GM23338 (cell line): ENCODE data around the gene PRSS57. TPM values are rescaled to one million over a fixed set of nuclear protein-coding genes. Genes with fewer than 3 reads are reported as not detected.
A peak's percentile ranks its signal among the peaks of the same experiment; 100 is the strongest.
"Not testable (repeated sequence)": the region's sequence is repeated elsewhere in the genome, so short reads cannot be mapped to it uniquely, and the experiment has no call there.

Source experiments
- ATAC-seq: fragments of 200-7000 bp; cut with Tn5 transposase; 3 replicates; pipeline ENCODE4 v1.9.1; 2020
- DNase-seq: peaks from one replicate; pipeline ENCODE4 v3.0.0-alpha.2; 2015; ENCODE audit warnings: low spot score
- H2AFZ ChIP-seq: fragments of 200-600 bp; sonication (generic); 2 replicates; pipeline ENCODE4 v1.8.0; 2016; ENCODE audit warnings: antibody characterized with exemption, mild to moderate bottlenecking, moderate library complexity
- H3F3A ChIP-seq: fragments of 200-600 bp; sonication (generic); replicated peaks from 2 replicates; pipeline ENCODE4 v1.8.0; 2017; ENCODE audit warnings: antibody characterized with exemption, mixed run types, low read depth
- H3K27ac ChIP-seq: fragments of 200-600 bp; sonication (generic); 2 replicates; pipeline ENCODE4 v1.6.1; 2016; ENCODE audit warnings: low read depth
- H3K27me3 ChIP-seq: fragments of 200-600 bp; sonication (generic); 2 replicates; pipeline ENCODE4 v1.8.0; 2016; ENCODE audit warnings: mild to moderate bottlenecking, mixed run types, moderate library complexity; ENCODE audit not compliant: insufficient read depth
- H3K36me3 ChIP-seq: fragments of 200-600 bp; sonication (generic); 2 replicates; pipeline ENCODE4 v1.8.0; 2016; ENCODE audit warnings: mild to moderate bottlenecking; ENCODE audit not compliant: insufficient read depth
- H3K4me1 ChIP-seq: fragments of 200-600 bp; sonication (generic); 2 replicates; pipeline ENCODE4 v1.8.0; 2016; ENCODE audit warnings: mild to moderate bottlenecking, moderate library complexity; ENCODE audit not compliant: insufficient read depth
- H3K4me2 ChIP-seq: fragments of 200-600 bp; sonication (generic); 2 replicates; pipeline ENCODE4 v1.7.1; 2017; ENCODE audit warnings: mixed run types
- H3K4me3 ChIP-seq: fragments of 200-600 bp; sonication (generic); 2 replicates; pipeline ENCODE4 v1.6.1; 2016; ENCODE audit warnings: mixed run types
- H3K79me2 ChIP-seq: fragments of 200-600 bp; sonication (generic); replicated peaks from 2 replicates; pipeline ENCODE4 v1.8.0; 2017; ENCODE audit warnings: mild to moderate bottlenecking; ENCODE audit not compliant: insufficient read depth
- H3K9me2 ChIP-seq: fragments of 200-600 bp; sonication (generic); 2 replicates; pipeline ENCODE4 v1.8.0; 2017; ENCODE audit not compliant: insufficient read depth
- H4K20me1 ChIP-seq: fragments of 200-600 bp; sonication (generic); replicated peaks from 2 replicates; pipeline ENCODE4 v1.8.0; 2017; ENCODE audit warnings: mild to moderate bottlenecking; ENCODE audit not compliant: insufficient read depth
- H3K27ac Mint-ChIP-seq: 2 replicates; pipeline ENCODE4 v1.8.0; 2020; ENCODE audit warnings: inconsistent platforms, mild to moderate bottlenecking, moderate library complexity, mixed read lengths
- H3K27me3 Mint-ChIP-seq: 3 replicates; pipeline ENCODE4 v1.8.0; 2022; ENCODE audit warnings: low read depth, mild to moderate bottlenecking, moderate library complexity, mixed read lengths, inconsistent platforms; ENCODE audit not compliant: insufficient read depth, poor library complexity
- H3K36me3 Mint-ChIP-seq: 3 replicates; pipeline ENCODE4 v1.8.0; 2021; ENCODE audit warnings: low read depth, mild to moderate bottlenecking, inconsistent platforms, moderate library complexity, mixed read lengths
- H3K4me1 Mint-ChIP-seq: 3 replicates; pipeline ENCODE4 v1.8.0; 2020; ENCODE audit warnings: mild to moderate bottlenecking, inconsistent platforms, mixed read lengths
- H3K4me3 Mint-ChIP-seq: 3 replicates; pipeline ENCODE4 v1.8.0; 2021; ENCODE audit warnings: moderate library complexity, mild to moderate bottlenecking, inconsistent platforms, mixed read lengths
- H3K9me3 Mint-ChIP-seq: 3 replicates; pipeline ENCODE4 v1.8.0; 2020; ENCODE audit warnings: moderate library complexity, mild to moderate bottlenecking, inconsistent platforms, mixed read lengths
- EZH2phosphoT487 ChIP-seq: fragments of 200-600 bp; sonication (generic); IDR thresholded peaks from one replicate; pipeline ENCODE4 v1.8.1; 2018; ENCODE audit warnings: antibody characterized with exemption; ENCODE audit not compliant: unreplicated experiment
- polyA plus RNA-seq: library from polyadenylated mRNA; unstranded; fragments of >200 nt; fragmentation: Nextera tagmentation; extraction: Ambion mirVana; gene quantifications from 2 replicates; pipeline ENCODE4 v1.2.1, GENCODE V29; 2016
- total RNA-seq: library from RNA; depleted of rRNA; stranded (reverse); fragments of >200 nt; shearing (Covaris generic); gene quantifications from 2 replicates; pipeline ENCODE4 v1.2.3, GENCODE V29; 2014
- TF ChIP-seq, protein P1 (sequence below): IDR thresholded peaks from one replicate; pipeline ENCODE4 v1.6.1; 2018; ENCODE audit warnings: antibody characterized with exemption; ENCODE audit not compliant: unreplicated experiment
- TF ChIP-seq, protein P2 (sequence below), 2 experiments: fragments of 200-600 bp in 1 of 2; sonication (generic) in 1 of 2; conservative IDR thresholded peaks; 2 replicates each; pipeline versions ENCODE4 v1.5.1 to v1.6.1; 2016 to 2017; ENCODE audit warnings: antibody characterized with exemption in 2 of 2, low read depth in 2 of 2, mild to moderate bottlenecking in 2 of 2, moderate library complexity in 1 of 2

The PRSS57 gene
- total and polyA plus RNA-seq, 2 experiments from 2014 or later: 0.34 TPM; not detected in 1

DNA sequence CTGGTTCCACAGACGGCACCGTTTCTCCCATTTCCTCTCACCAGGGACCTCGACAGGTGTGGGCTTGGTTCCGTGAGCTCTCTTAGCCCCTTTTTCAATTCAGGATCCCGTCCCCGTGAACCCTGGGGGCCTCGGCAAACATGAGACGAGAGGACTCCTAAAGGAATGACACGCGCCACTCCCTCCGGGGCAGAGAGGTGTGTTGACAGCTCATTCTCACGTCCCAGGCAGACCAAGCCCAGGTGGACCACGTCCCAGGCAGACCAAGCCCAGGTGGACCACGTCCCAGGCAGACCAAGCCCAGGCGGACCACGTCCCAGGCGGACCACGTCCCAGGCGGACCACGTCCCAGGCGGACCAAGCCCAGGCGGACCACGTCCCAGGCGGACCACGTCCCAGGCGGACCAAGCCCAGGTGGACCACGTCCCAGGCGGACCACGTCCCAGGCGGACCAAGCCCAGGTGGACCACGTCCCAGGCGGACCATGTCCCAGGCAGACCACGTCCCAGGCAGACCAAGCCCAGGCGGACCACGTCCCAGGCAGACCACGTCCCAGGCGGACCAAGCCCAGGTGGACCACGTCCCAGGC lies 28.2 kb downstream of the PRSS57 start:
- H3K4me2 ChIP-seq, H3K4me1 ChIP-seq, H3K4me1 Mint-ChIP-seq, ATAC-seq, H3K9me2 ChIP-seq, H3K36me3 ChIP-seq, H3K27me3 ChIP-seq, H3K79me2 ChIP-seq, H2AFZ ChIP-seq, H3F3A ChIP-seq, H3K4me3 ChIP-seq, H3K27ac Mint-ChIP-seq, H4K20me1 ChIP-seq, H3K27ac ChIP-seq, H3K4me3 Mint-ChIP-seq, DNase-seq, H3K36me3 Mint-ChIP-seq: not testable (repeated sequence)
- H3K9me3 Mint-ChIP-seq: peaks cover 18% of the 10 kb centered on the region
- peaks cover 13% of the 10 kb centered on the region for H3K27me3 Mint-ChIP-seq

DNA sequence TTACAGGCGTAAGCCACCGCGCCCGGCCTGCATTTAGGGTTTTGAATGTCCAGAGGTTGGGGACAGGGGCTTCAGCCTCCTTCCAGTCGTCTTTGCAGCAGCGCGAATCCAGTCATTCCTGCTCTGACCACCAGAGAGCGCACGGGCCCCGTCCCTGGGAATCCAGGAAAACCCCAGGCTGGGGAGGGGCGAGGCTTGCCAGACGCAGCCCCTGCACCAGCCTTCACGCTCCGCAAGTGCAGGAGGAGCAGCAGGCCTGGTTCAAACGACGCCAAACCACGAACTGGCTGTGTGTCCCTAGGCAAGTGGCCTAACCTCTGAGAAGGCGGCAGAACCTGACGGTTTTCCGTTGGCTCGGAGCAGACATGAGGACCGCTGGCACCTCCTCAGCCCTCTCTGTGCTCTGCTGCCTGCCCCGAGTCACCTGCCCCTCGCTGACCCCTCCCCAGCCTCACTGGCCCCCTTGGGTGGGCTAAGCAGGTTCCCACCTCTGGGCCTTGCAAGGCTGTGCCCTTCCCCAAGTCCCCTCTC lies 30.3 kb downstream of the PRSS57 start:
- Mint-ChIP-seq H3K27ac (no peak overlapping the region), H3K27me3 (peaks cover 16% of the 10 kb centered on the region), H3K36me3 (no peaks in the 10 kb centered on the region; the same call in 1 of the 3 replicates), H3K9me3 (peaks cover 18% of the 10 kb centered on the region), H3K4me3 (peak overlapping the region; percentile 48; the same call in 2 of the 3 replicates), H3K4me1 (peaks cover 13% of the 10 kb centered on the region)
- Histone ChIP-seq H3K79me2 (peaks cover 29% of the 10 kb centered on the region), H4K20me1 (peaks cover 18% of the 10 kb centered on the region), H3K27me3 (no peaks in the 10 kb centered on the region), H3K27ac (no peak overlapping the region), H3K36me3 (no peaks in the 10 kb centered on the region), H3K9me2 (no peaks in the 10 kb centered on the region), H3K4me3 (no peak overlapping the region), H3K4me2 (no peak overlapping the region), H2AFZ (0 out of 2 replicates have a peak overlapping the region, but pooled peaks have one; percentile 76), H3F3A (peaks cover 8% of the 10 kb centered on the region; the same call in 1 of the 2 replicates), H3K4me1 (peaks cover 6% of the 10 kb centered on the region)
- TF ChIP-seq, protein P1, sequence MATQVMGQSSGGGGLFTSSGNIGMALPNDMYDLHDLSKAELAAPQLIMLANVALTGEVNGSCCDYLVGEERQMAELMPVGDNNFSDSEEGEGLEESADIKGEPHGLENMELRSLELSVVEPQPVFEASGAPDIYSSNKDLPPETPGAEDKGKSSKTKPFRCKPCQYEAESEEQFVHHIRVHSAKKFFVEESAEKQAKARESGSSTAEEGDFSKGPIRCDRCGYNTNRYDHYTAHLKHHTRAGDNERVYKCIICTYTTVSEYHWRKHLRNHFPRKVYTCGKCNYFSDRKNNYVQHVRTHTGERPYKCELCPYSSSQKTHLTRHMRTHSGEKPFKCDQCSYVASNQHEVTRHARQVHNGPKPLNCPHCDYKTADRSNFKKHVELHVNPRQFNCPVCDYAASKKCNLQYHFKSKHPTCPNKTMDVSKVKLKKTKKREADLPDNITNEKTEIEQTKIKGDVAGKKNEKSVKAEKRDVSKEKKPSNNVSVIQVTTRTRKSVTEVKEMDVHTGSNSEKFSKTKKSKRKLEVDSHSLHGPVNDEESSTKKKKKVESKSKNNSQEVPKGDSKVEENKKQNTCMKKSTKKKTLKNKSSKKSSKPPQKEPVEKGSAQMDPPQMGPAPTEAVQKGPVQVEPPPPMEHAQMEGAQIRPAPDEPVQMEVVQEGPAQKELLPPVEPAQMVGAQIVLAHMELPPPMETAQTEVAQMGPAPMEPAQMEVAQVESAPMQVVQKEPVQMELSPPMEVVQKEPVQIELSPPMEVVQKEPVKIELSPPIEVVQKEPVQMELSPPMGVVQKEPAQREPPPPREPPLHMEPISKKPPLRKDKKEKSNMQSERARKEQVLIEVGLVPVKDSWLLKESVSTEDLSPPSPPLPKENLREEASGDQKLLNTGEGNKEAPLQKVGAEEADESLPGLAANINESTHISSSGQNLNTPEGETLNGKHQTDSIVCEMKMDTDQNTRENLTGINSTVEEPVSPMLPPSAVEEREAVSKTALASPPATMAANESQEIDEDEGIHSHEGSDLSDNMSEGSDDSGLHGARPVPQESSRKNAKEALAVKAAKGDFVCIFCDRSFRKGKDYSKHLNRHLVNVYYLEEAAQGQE: no peak
- no peak for TF ChIP-seq EZH2phosphoT487
- TF ChIP-seq, protein P2, sequence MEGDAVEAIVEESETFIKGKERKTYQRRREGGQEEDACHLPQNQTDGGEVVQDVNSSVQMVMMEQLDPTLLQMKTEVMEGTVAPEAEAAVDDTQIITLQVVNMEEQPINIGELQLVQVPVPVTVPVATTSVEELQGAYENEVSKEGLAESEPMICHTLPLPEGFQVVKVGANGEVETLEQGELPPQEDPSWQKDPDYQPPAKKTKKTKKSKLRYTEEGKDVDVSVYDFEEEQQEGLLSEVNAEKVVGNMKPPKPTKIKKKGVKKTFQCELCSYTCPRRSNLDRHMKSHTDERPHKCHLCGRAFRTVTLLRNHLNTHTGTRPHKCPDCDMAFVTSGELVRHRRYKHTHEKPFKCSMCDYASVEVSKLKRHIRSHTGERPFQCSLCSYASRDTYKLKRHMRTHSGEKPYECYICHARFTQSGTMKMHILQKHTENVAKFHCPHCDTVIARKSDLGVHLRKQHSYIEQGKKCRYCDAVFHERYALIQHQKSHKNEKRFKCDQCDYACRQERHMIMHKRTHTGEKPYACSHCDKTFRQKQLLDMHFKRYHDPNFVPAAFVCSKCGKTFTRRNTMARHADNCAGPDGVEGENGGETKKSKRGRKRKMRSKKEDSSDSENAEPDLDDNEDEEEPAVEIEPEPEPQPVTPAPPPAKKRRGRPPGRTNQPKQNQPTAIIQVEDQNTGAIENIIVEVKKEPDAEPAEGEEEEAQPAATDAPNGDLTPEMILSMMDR (conservative IDR thresholded peaks at IDR 0.05; ENCODE audit: low read depth in 2 of 2): peak; percentile 82 to 97
- DNase-seq: peak; percentile 96
- ATAC-seq: peak; percentile 65
